22Rv1 (cell line): Measurements from ENCODE around the gene C19orf25.

Source experiments
- H3K27ac ChIP-seq: fragments of 450-650 bp; 2 replicates; pipeline ENCODE4 v1.5.1; 2017
- CTCF ChIP-seq: fragments of 450-650 bp; IDR thresholded peaks from 2 replicates; pipeline ENCODE4 v1.5.1; 2017; ENCODE audit warnings: mild to moderate bottlenecking
- ZFX ChIP-seq: fragments of 450-650 bp; IDR thresholded peaks from 2 replicates; pipeline ENCODE4 v1.6.1; 2017; ENCODE audit warnings: antibody characterized with exemption, borderline replicate concordance

The C19orf25 gene

GRCh38 chr19:1465191-1466016, 13.6 kb downstream of the C19orf25 start:
- TF ChIP-seq ZFX (no peak), CTCF (no peak)
- H3K27ac ChIP-seq = no peak overlapping the region

GRCh38 chr19:1461862-1462261, 17.2 kb downstream of the C19orf25 start:
- TF ChIP-seq CTCF (no peak), ZFX (no peak)
- no peak overlapping the region for H3K27ac ChIP-seq

- H3K27ac ChIP-seq = no peak overlapping the region
- no peak for TF ChIP-seq ZFX
- no peak for TF ChIP-seq CTCF
Measured at GRCh38 chr19:1460033-1460995, 18.7 kb downstream of the C19orf25 start.

GRCh38 chr19:1459479-1459878, 19.5 kb downstream of the C19orf25 start:
- TF ChIP-seq ZFX (no peak), CTCF (no peak)
- no peak overlapping the region for H3K27ac ChIP-seq

GRCh38 chr19:1457892-1458291, 21.1 kb downstream of the C19orf25 start:
- 0 out of 2 replicates have a peak overlapping the region, but pooled peaks have one; percentile 3 for H3K27ac ChIP-seq
- TF ChIP-seq CTCF (no peak), ZFX (no peak)

GRCh38 chr19:1457031-1457739, 21.8 kb downstream of the C19orf25 start:
- no peak overlapping the region for H3K27ac ChIP-seq
- TF ChIP-seq CTCF (no peak), ZFX (no peak)
